HG02763 (cell line): Measurements from ENCODE around the gene TNNC2.
"Not testable (repeated sequence)": the region's sequence is repeated elsewhere in the genome, so short reads cannot be mapped to it uniquely, and the experiment has no call there.

Experiments
- ATAC-seq: cut with Tn5 transposase; IDR thresholded peaks from one replicate; pipeline ENCODE4 v1.9.1; 2021; ENCODE audit warnings: mild to moderate bottlenecking, moderate library complexity; ENCODE audit not compliant: unreplicated experiment

Gene TNNC2

GRCh38 chr20:45848969-45849582, 22.0 kb upstream of the TNNC2 start:
- ATAC-seq, result no peak

- no peak for ATAC-seq
Measured at GRCh38 chr20:45848421-45848820, 21.3 kb upstream of the TNNC2 start.

DNA sequence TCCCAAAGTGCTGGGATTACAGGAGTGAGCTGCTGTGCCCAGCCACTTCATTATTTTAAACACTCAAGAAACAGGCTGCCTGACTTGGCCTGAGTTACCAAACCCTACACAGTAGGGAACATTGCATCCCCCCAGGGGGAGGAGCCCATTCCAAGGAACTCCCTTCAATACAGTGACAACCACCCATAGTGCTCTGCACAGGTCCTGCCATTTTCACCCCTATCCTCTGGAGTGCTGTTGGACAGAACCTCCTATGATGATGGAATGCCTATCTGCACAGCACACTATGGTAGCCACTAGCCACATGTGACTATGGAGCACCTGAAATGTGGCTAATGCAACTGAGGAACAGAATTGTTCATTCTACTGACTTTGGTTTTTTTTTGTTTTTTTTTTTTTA, 18.3 kb upstream of the TNNC2 start:
- no peak for ATAC-seq

GRCh38 chr20:45843506-45843905, 16.4 kb upstream of the TNNC2 start:
- ATAC-seq, result no peak

DNA sequence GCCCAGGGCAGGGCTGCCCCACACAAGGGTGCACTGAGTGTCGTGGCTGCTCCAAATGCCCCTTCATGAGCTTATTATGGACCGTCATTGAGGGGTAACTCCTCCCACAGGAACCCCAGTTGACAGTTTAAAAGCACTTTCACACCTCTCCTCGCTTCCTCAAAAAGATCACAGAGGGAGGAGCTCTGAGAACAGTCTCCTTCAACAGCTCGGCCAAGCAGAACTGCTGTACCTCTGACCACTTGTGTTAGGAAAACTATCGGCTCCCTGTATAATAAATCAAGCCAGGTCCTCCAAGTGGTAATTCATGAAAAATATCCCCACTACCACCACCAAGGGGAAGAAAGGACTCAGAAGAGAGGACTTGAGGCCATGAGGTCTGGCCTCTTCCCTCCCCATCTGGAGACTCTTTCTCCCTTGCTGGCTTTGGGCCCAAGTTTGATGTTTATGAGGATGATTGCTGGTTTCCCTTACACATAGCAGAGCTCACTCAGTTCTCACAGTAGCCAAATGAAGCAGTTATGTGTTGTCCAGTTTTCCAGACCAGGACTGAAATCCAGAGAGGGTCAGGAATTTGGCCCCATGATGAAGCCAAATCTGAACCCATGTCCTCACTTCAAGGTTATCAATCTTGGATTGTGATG, 15.2 kb upstream of the TNNC2 start:
- no peak for ATAC-seq

GRCh38 chr20:45841407-45842129, 14.5 kb upstream of the TNNC2 start:
- ATAC-seq, result no peak

GRCh38 chr20:45840700-45841198, 13.6 kb upstream of the TNNC2 start:
- no peak for ATAC-seq

DNA sequence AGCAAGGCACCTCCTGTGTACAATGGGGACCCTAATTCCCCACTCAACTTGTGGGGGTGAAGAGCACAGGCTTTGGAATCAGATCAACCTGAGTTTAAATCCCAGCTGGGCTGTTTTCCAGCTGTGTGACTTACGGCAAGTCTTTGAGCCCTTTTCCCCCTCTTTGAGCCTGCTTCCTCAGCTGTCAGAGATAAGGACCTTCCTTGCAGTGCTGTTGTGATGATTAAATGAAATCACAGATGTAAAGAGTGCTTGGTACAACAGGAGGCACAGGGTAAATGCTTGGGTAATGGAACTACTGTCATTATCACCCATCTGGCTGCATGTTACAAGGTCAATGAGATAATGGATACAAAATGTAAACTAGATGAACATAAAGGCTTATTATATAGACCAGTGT, 9.7 kb upstream of the TNNC2 start:
- ATAC-seq, result no peak

DNA sequence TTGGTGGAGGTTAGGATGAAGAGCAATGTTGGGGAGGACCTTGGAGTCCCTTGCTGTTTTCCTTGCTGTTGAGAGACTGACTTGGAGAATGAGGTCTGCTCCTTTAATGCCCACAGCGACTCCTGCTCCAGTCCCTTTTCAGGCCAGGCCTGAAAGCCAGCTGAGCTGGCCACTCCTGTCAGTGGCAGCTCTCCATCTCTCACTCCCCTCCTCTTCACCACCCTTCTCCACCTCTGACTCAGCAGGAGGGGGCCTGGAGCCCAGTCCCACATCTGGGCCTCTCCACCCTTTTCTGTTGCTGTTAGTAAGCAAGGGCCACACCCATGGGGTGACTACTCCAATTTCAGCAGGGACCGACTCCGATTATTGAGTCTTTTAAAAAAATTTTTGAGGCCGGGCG, 8.7 kb upstream of the TNNC2 start:
- ATAC-seq, result no peak

GRCh38 chr20:45835329-45835765, 8.2 kb upstream of the TNNC2 start:
- no peak for ATAC-seq

DNA sequence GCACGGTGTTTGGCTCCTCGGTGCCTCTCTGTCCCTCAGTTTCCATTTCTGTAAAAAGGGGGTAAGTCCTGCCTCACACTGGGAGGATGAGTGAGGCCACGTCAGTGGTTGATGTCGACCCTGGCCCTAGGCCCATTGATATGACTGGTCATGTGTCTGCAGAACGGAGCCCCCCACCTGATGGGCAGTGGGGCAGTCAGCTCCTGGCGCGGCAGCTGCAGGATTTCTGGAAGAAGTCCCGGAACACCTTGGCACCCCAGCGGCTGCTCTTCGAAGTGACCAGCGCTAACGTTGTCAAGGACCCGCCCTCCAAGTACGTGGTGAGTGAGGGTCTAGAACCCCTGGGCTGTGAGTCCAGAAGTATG, 7.7 kb upstream of the TNNC2 start:
- ATAC-seq, result no peak

DNA sequence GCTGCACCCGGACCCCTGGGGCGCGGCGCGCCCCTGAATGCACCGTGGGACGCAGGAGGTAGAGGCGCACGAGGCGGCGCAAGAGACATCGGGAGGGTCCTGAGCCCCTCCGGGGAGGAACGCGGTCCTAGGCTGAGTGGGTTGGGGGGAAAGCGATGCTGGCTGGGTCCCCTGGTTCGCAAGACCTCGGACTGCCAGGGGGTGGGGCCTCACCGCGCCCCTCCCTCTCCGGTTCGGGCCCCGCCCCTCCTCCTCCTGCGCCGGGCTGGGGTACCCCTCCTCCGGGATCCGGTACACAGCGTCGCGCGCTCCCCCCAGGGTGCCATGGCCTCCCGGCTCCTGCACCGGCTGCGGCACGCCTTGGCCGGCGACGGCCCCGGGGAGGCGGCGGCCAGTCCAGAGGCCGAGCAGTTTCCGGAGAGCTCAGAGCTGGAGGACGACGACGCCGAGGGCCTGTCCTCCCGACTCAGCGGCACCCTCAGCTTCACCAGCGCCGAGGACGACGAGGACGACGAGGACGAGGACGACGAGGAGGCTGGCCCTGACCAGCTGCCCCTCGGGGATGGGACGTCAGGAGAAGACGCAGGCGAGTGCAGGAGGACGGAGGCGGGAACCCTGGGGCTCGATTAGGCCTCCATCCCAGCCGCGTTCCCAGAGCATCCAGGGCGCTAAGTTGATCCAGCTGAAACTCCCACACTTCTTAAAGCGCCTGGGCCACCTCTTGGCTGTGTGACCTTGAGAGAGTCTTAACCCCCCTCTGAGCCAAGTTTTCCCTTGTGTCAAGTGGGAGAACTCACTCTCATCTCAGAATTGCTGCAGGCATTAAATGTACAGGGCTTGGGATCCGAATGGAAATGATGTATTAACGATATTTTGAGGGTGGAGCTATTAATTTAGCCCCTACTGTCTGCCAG, 7.0 kb upstream of the TNNC2 start:
- no peak for ATAC-seq

- no peak for ATAC-seq
Measured at GRCh38 chr20:45833030-45833882, 6.1 kb upstream of the TNNC2 start, which contains the start of gene SNX21. SNX21 (plus strand) TSS chr20:45833799; CDS start chr20:45833920, 121 bp downstream.

DNA sequence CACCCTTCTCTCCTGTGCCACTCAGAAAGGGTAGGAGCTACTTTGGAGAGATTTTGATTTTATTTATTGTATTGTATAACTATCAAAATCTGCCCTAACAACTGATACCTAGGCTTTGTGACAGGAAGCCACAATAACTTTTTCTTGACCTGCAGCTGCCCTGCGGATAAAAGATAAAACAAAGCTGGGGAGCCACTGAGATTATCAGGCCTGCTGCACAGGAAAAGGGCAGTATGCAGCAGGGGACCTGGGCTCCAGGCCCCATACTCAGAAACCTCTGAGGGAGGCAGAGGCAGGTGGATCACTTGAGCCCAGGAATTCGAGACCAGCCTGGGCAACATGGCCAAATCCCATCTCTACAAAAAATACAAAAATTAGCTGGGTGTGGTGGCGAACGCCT, 5.5 kb upstream of the TNNC2 start:
- no peak for ATAC-seq

DNA sequence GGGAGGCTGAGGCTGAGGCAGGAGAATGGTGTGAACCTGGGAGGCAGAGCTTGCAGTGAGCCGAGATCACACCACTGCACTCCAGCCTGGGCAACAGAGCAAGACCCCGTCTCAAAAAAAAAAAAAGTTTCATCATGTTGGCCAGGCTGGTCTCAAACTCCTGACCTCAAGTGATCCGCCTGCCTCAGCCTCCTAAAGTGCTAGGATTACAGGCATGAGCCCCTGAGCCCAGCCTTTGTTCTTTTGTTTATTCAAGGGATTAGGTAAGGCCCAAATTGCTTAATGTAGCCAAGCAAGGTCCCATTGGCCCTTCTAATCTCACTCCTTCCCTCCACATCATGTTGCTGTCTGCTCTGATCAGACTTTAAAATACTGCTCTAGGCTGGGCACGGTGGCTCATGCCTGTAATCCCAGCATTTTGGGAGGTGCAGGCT, 2.6 kb upstream of the TNNC2 start:
- not testable (repeated sequence) for ATAC-seq

DNA sequence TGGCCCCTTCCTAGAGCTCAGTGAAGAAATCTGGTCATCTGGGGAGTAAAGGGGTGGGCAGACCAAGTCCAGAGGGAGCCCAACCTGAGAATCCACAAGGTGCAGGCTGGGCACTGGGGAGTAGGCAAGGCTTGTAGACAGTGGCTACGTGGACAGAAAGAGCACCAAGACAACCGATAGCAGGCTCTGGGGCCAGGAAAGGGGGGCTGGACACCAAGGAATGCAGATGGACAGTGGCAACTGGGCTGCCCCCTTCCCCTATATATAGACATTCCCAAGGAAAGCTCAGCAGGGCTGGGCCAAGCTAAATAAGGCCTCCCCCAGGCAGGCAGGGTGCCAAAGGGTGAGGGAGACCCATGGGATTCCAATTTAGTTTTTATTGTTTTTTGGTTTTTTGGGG, 1.5 kb upstream of the TNNC2 start:
- ATAC-seq, result no peak

DNA sequence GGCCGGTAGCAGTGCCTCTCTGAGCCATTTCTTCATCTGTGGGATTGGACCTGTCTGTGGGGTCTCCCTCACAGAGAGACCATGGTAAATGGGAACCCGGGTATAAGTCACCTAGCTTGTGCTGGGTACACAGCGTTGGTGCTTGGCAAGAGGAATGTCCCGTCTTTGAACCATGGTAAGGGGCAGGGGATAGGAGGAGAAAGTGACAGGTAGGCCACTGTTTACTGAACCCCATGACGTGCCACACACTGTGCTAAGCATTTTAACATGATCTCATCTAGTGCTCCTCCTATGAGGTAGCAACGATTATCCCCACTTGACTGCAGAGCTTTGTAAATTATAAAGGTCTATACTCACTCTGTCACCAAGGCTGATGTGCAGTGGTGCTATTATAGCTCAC, 600 bp upstream of the TNNC2 start:
- no peak for ATAC-seq

DNA sequence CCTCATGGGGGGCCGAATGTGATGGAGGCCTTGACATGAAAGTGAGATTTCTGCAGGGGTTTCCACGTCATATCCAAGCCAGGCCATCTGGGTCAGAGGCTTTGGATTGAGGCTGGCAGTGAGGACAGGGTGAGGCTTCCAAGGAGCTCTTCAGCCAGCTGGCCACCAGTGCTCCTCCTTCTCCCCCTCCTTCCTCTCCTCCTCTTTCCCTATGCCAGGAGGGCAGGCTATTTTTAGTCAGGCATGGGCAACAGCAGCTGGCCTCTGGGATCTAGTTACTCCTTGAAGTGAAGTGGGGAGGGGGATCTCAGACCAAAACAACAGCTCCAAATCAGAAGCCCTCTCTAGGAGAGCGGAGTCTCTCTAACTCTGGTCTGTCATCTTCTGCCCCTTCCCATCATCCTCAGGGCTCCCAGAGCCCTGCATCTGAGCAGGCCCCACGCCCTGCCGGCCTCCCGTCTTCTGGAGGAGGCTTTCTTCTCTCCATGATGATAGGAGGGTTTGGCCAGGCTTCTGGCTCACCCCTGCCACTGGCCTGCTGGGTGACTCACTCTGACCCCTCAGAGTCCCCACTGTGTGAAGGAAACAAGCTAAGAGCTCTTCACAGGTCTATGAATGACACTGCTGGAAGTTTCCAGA, 612 bp downstream of the TNNC2 start:
- ATAC-seq, result no peak
